GM19023 (cell line): Measurements from ENCODE around the gene RAD21L1.

ENCODE experiments used
- ATAC-seq: cut with Tn5 transposase; IDR thresholded peaks from one replicate; pipeline ENCODE4 v1.9.1; 2021; ENCODE audit warnings: mild to moderate bottlenecking, moderate library complexity; ENCODE audit not compliant: unreplicated experiment

Gene RAD21L1

GRCh38 chr20:1225783-1226654, at the start of gene RAD21L1:
RAD21L1 (plus strand) TSS chr20:1226044; CDS start chr20:1228454, 2,410 bp downstream.
- ATAC-seq: no peak

- no peak for ATAC-seq
Measured at GRCh38 chr20:1177680-1178079, 48.2 kb upstream of the RAD21L1 start.

GRCh38 chr20:1178103-1178502, 47.7 kb upstream of the RAD21L1 start:
- no peak for ATAC-seq

GRCh38 chr20:1178623-1179022, 47.2 kb upstream of the RAD21L1 start:
- ATAC-seq: no peak

- ATAC-seq: no peak
Measured at GRCh38 chr20:1180949-1181348, 44.9 kb upstream of the RAD21L1 start.

GRCh38 chr20:1182106-1182505, 43.7 kb upstream of the RAD21L1 start:
- ATAC-seq: no peak

- ATAC-seq: no peak
Measured at GRCh38 chr20:1183153-1183552, 42.7 kb upstream of the RAD21L1 start.

GRCh38 chr20:1184260-1184637, 41.6 kb upstream of the RAD21L1 start:
- ATAC-seq: no peak

GRCh38 chr20:1184638-1185315, 41.1 kb upstream of the RAD21L1 start, which contains the start of gene TMEM74B:
TMEM74B (minus strand) TSS chr20:1184981; CDS start chr20:1183801, 1,180 bp downstream.
- ATAC-seq: no peak

- no peak for ATAC-seq
Measured at GRCh38 chr20:1185316-1185741, 40.5 kb upstream of the RAD21L1 start.

GRCh38 chr20:1185790-1186334, 40.0 kb upstream of the RAD21L1 start:
- no peak for ATAC-seq

- no peak for ATAC-seq
Measured at GRCh38 chr20:1186367-1186991, 39.4 kb upstream of the RAD21L1 start.

- ATAC-seq: no peak
Measured at GRCh38 chr20:1187605-1188171, 38.2 kb upstream of the RAD21L1 start.

- no peak for ATAC-seq
Measured at GRCh38 chr20:1188347-1188746, 37.5 kb upstream of the RAD21L1 start.

GRCh38 chr20:1189827-1190226, 36.0 kb upstream of the RAD21L1 start:
- no peak for ATAC-seq

GRCh38 chr20:1190847-1191246, 35.0 kb upstream of the RAD21L1 start:
- no peak for ATAC-seq

GRCh38 chr20:1191299-1191698, 34.5 kb upstream of the RAD21L1 start:
- ATAC-seq: no peak

GRCh38 chr20:1195226-1195625, 30.6 kb upstream of the RAD21L1 start:
- ATAC-seq: no peak

- ATAC-seq: no peak
Measured at GRCh38 chr20:1196634-1197033, 29.2 kb upstream of the RAD21L1 start.

- ATAC-seq: no peak
Measured at GRCh38 chr20:1197801-1198200, 28.0 kb upstream of the RAD21L1 start.

GRCh38 chr20:1198751-1199150, 27.1 kb upstream of the RAD21L1 start:
- no peak for ATAC-seq
